ENCODE results near the gene SLC12A8. TPM values are rescaled to one million over a fixed set of nuclear protein-coding genes. Genes with fewer than 3 reads are reported as not detected.

SLC12A8 gene
- total RNA-seq, 1 experiment from 2014 or later, result 4.8 TPM

DNA sequence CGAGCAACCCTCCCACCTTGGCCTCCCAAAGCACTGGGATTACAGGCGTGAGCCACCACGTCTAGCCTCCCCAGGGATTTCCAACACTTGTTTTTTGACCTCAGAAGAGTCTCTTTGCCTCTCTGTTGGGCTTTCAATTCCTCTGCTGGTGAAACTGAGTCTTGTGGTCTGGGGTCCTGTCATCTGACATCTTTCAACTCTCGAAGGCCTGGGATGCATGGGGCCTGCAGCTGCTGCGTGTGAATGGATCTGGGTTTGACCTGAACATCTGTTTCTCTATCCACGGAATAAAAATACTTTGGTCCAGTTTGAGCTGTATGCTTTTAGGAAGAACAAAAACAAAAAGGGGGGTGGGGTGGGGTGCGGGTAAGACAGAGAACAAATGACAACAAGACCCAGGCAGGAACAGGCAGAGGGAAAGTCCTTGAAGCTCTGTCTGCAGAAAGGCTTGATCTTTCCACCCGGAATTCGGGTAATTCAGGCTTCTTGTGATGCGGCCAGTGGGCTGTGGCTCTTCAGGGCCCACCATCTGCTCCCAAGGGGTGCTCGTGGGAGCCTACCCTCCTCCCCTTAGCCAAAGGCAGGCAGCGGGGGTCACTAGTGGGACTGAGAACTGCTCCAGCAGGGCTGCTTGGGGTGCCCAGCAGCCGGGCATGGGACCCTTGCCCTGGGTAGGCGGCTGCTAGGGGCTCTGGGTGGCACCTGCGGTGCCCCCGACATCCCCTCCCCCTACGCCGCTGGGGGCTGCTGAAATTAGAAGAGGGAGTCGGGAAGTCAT is 71.5 kb downstream of the SLC12A8 start:
- no peak for DNase-seq (ENCODE audit: low read depth)

GRCh38 chr3:125140011-125140817 is 72.3 kb downstream of the SLC12A8 start:
- DNase-seq (ENCODE audit: low read depth), result peak; percentile 65

- no peak for DNase-seq (ENCODE audit: low read depth)
Observed at GRCh38 chr3:125139386-125139785, 73.2 kb downstream of the SLC12A8 start.

GRCh38 chr3:125137358-125138033 is 75.1 kb downstream of the SLC12A8 start:
- peak; percentile 77 for DNase-seq (ENCODE audit: low read depth)

GRCh38 chr3:125136966-125137357 is 75.6 kb downstream of the SLC12A8 start:
- DNase-seq (ENCODE audit: low read depth), result no peak

- DNase-seq (ENCODE audit: low read depth), result no peak
Observed at GRCh38 chr3:125136515-125136914, 76.0 kb downstream of the SLC12A8 start.

GRCh38 chr3:125134952-125135351 is 77.6 kb downstream of the SLC12A8 start:
- DNase-seq (ENCODE audit: low read depth), result no peak

DNA sequence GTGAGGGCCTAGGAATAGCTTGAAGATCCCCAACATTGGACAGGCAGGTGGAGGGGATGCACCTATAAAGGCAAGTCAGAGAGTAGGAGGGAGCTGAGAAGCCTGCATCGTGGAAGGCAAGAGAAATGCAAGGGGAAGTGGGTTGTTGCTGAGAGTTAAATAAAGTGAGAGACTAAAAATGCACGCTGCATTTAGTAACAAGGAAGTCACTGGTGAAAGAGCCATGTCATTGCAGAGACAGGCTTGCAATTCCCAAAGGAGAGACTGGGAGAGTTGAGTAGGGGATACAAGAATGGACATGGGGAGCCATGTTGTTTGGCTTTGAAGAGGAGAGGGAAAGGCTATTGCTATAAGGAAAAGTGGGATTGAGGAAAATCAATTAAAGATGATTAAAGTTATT is 79.7 kb downstream of the SLC12A8 start:
- no peak for DNase-seq (ENCODE audit: low read depth)

GRCh38 chr3:125129512-125129997 is 83.0 kb downstream of the SLC12A8 start:
- peak; percentile 98 for DNase-seq (ENCODE audit: low read depth)

DNA sequence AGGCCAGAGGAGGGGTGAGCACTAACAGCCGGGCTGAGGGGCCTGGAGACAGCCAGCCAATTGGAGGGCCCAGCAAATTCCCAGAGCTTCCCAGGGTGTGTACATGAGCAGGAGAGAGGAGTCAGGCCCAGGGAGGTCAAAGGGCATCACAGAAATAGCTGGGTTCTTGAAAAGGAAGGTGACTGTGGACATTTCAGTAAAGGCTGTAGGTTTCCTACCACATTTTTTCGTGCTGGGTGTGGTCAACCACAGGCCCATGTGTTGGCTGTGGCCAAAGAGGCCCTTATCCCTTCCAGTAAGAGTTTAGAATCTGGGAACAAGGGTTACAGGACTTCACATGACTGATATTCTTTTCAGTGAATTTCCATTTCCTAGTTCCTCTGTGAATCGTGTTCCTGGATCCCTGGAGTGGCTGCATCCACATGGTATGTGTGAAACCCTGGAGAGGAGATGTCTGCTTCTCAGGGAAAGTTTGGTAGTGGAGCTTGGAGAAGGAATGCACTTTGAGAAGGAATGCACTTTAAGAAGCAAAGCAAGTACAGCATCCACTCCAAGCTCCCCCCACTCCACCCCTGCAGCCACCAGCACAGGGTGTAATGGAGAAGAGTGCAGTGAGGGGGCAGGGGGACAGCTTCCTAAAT is 83.6 kb downstream of the SLC12A8 start:
- peak; percentile 92 for DNase-seq (ENCODE audit: low read depth)

DNA sequence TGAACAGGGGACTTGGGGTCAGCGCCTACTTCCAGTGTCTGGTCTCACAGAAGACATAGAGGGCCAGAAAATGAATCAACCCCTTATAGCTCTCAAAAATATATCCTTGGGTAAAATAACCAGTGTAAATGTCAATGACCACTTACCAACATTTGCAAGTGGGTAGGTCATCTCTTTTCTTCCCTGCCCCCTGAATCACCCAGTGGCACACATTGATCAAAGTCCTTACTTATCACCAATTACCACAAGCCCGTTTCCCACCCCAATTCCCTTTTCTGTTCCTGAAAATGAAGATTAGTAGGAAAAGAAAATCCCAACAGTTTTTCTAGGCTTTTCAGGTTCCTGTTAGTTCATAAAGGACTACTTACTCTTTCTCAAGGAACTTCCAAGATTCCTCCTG is 86.2 kb downstream of the SLC12A8 start:
- no peak for DNase-seq (ENCODE audit: low read depth)

DNA sequence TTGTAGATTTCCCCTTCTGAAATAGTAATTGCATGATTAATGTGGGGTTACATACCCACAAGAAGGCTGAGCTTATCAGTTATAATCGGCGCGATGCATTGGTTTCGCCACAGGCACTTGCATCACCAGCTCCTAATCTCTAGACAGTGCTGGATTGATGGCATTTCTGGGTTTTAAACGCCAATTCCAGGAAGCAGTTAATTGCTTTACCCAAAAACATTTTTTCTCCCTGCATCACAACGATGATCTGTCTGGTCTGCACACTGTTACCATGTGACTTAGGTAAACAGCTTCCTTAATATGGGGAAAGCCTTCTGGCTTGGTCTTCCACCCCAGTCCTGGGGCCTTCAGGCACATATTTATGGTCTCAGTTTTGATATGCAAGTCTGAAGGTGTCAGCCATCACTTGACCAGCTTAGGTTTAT is 86.7 kb downstream of the SLC12A8 start:
- DNase-seq (ENCODE audit: low read depth), result peak; percentile 64

DNA sequence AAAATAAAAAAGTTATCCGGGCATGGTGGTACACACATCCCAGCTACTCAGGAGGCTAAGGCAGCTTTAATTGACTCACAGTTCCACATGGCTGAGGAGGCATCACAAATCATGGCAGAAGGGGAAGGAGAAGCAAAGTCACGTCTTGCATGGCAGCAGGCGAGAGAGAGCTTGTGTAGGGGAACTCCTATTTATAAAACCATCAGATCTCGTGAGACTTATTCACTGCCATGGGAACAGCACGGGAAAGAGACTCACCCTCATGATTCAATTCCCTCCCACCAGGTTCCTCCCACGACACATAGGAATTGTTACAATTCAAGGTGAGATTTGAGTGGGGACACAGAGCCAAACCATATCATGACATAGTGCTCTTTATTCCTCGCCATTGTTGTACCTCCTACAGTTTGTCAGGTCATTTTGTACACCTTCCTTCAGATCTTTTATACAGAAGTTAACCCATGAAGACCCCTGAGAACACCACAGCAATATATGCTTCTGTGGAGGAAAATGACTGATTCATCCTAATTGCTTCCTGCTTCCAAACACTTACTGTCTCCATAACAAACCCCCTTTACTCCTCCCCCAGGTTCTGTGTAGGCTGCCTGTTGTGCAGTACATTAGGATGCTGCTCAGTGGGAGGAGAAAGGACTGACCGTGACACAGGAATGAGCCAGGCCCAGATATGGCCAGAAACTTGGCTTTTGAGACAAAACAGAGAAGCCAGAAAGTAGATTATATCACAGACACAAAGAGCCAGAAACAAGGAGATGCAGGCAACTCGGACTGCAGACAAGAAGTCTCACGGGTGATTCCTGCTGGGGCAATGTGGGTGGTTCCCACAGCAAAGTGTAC is 88.9 kb downstream of the SLC12A8 start:
- peak; percentile 84 for DNase-seq (ENCODE audit: low read depth)

GRCh38 chr3:125121246-125122010 is 91.1 kb downstream of the SLC12A8 start:
- no peak for DNase-seq (ENCODE audit: low read depth)

GRCh38 chr3:125120379-125121122 is 92.0 kb downstream of the SLC12A8 start:
- no peak for DNase-seq (ENCODE audit: low read depth)

GRCh38 chr3:125119752-125120378 is 92.7 kb downstream of the SLC12A8 start:
- no peak for DNase-seq (ENCODE audit: low read depth)

- DNase-seq (ENCODE audit: low read depth), result no peak
Observed at GRCh38 chr3:125118600-125118999, 93.9 kb downstream of the SLC12A8 start.

DNA sequence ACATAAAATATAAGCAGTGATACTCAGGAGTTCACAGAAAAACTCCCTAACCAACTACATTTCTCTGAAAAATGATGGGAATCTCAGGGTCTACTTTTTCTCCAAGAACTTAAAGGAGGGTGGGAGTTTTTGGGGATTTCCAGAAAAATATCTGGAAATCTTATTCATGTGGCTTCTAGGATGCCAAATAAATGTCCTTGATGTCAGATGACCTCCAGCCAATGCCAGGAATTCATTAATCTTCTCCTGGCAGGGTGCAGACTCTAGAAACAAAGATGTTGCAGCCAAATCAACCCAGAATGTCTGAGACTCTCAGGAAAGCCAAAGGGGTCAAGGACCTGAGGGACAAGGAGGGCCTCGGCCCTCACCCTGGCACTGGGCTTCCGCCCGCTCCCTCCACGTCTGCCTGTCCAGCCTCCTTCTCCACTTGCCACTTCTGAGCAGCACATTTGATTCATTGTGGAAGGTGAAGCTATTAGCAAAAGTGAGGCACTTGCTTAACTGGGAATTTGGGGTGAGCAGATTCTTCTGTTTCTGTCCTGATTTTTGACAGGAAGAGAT is 94.8 kb downstream of the SLC12A8 start:
- DNase-seq (ENCODE audit: low read depth), result no peak
